ENCODE data around the gene TIMM13. TPM values are rescaled to one million over a fixed set of nuclear protein-coding genes. Genes with fewer than 3 reads are reported as not detected.

Gene TIMM13
- total and polyA plus RNA-seq, 10 of the 15 experiments (the other 5 are each of a cell fraction or from before 2014, with no cell fraction given) = 9.9 to 205 (median 63.6) TPM

DNA sequence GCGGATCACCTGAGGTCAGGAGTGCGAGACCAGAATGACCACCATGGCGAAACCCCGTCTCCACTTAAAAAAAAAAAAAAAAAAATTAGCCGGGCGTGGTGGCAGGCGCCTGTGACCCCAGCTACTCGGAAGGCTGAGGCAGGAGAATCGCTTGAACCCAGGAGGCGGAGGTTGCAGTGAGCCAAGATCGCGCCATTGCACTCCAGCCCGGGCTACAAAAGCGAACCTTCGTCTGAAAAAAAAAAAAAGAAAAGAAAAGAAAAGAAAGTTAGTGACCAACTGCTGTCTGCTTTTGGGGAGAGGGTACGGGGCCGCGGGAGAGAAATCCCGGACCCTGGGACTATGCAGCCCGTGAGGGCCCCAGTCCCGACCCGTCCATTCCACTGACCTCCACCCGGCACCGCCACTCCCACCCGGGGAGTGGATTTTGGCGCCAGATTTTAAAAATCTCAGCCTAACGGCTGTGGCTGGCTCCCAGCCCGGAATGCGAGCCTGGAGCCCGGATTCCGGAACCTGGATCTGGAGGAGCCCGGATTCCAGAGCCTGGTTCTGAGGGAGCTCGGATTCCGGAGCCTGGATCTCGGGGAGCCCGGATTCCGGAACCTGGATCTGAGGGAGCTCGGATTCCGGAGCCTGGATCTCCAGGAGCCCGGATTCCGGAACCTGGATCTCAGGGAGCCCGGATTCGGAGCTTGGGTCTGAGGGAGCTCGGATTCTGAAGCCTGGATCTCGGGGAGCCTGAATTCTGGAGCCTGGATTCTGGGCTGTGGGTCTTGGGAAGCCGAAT lies 35.4 kb upstream of the TIMM13 start:
- Histone ChIP-seq H3K27me3 (replicated peaks in 1 of 2; ENCODE audit: control insufficient read depth in 2 of 2, insufficient read depth in 2 of 2, low read length in 1 of 2) (no peaks in the 10 kb centered on the region), H3K9me3 (replicated peaks; ENCODE audit: control insufficient read depth, insufficient read depth, low read length) (no peaks in the 10 kb centered on the region), H3K9ac (ENCODE audit: control insufficient read depth, insufficient read depth, low read length) (peak overlapping the region; percentile 78), H4K20me1 (ENCODE audit: control insufficient read depth, insufficient read depth) (no peaks in the 10 kb centered on the region), H3K4me3 (peak overlapping the region; percentile 88), H3K27ac (ENCODE audit: control insufficient read depth, insufficient read depth) (peak overlapping the region; percentile 68), H3K79me2 (ENCODE audit: control insufficient read depth, insufficient read depth, low read length) (no peaks in the 10 kb centered on the region), H3K36me3 (ENCODE audit: control insufficient read depth in 2 of 2, insufficient read depth in 2 of 2, low read length in 1 of 2) (no peaks in the 10 kb centered on the region), H2AFZ (ENCODE audit: control insufficient read depth, low read depth, low read length) (no peak overlapping the region), H3K4me1 (ENCODE audit: control insufficient read depth, insufficient read depth, low read length) (no peaks in the 10 kb centered on the region; the same call in 1 of the 2 replicates), H3K4me2 (ENCODE audit: control insufficient read depth, insufficient read depth) (peak overlapping the region; percentile 93)
- BruUV-seq (replicated peaks) = TSS peak; percentile 78
- RAD21 ChIA-PET (ENCODE audit: unreplicated experiment) = interaction anchor here (0.7 to 1.7 kb wide), 2 partner anchors 10 to 13 kb away, joined by 3 to 7 read pairs; partner anchors contain the start of gene GADD45B
- SMC1A ChIA-PET (ENCODE audit: uncharacterized antibody, unreplicated experiment) = interaction anchor here (1.0 to 1.5 kb wide), 3 partner anchors 8 to 158 kb away, joined by 3 to 4 read pairs (median 4); partner anchors contain the start of gene GADD45B
- POLR2A ChIA-PET = interaction anchor here (0.6 to 1.4 kb wide), 2 partner anchors 13 to 160 kb away, joined by 3 read pairs; partner anchors contain the start of gene GADD45B
- FAIRE-seq = no peak
- DNase-seq (ENCODE audit: low read depth, low spot score) = no peak
- 70% methylated on average over 41 of the region's 46 CpGs for WGBS (ENCODE audit: insufficient coverage, insufficient replicate concordance, low lambda C conversion rate, missing lambda C conversion rate)
- no peak for TF ChIP-seq FOXK2 (IDR thresholded peaks at IDR 0.05)
- no peak for TF ChIP-seq ZNF207 (IDR thresholded peaks at IDR 0.05; ENCODE audit: borderline replicate concordance)
- TF ChIP-seq EP300 (IDR thresholded peaks at IDR 0.05; ENCODE audit: borderline replicate concordance in 1 of 2, control insufficient read depth in 1 of 2, low read depth in 2 of 2, low read length in 2 of 2) = no peak
- TF ChIP-seq, protein P1, sequence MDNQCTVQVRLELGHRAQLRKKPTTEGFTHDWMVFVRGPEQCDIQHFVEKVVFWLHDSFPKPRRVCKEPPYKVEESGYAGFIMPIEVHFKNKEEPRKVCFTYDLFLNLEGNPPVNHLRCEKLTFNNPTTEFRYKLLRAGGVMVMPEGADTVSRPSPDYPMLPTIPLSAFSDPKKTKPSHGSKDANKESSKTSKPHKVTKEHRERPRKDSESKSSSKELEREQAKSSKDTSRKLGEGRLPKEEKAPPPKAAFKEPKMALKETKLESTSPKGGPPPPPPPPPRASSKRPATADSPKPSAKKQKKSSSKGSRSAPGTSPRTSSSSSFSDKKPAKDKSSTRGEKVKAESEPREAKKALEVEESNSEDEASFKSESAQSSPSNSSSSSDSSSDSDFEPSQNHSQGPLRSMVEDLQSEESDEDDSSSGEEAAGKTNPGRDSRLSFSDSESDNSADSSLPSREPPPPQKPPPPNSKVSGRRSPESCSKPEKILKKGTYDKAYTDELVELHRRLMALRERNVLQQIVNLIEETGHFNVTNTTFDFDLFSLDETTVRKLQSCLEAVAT (IDR thresholded peaks at IDR 0.05) = 0 out of 2 replicates have a peak, but pooled peaks have one; percentile 52
- TF ChIP-seq IKZF1 (conservative IDR thresholded peaks at IDR 0.05) = peak; percentile 13
- TF ChIP-seq SUPT20H (IDR thresholded peaks at IDR 0.05; ENCODE audit: borderline replicate concordance, control insufficient read depth, low read depth, low read length) = no peak
- peak; percentile 26 to 35; a peak in 2 of 4 replicates for TF ChIP-seq IKZF2 (IDR thresholded peaks at IDR 0.05)
- no peak for TF ChIP-seq JUNB (IDR thresholded peaks at IDR 0.05)
- TF ChIP-seq, protein P2, sequence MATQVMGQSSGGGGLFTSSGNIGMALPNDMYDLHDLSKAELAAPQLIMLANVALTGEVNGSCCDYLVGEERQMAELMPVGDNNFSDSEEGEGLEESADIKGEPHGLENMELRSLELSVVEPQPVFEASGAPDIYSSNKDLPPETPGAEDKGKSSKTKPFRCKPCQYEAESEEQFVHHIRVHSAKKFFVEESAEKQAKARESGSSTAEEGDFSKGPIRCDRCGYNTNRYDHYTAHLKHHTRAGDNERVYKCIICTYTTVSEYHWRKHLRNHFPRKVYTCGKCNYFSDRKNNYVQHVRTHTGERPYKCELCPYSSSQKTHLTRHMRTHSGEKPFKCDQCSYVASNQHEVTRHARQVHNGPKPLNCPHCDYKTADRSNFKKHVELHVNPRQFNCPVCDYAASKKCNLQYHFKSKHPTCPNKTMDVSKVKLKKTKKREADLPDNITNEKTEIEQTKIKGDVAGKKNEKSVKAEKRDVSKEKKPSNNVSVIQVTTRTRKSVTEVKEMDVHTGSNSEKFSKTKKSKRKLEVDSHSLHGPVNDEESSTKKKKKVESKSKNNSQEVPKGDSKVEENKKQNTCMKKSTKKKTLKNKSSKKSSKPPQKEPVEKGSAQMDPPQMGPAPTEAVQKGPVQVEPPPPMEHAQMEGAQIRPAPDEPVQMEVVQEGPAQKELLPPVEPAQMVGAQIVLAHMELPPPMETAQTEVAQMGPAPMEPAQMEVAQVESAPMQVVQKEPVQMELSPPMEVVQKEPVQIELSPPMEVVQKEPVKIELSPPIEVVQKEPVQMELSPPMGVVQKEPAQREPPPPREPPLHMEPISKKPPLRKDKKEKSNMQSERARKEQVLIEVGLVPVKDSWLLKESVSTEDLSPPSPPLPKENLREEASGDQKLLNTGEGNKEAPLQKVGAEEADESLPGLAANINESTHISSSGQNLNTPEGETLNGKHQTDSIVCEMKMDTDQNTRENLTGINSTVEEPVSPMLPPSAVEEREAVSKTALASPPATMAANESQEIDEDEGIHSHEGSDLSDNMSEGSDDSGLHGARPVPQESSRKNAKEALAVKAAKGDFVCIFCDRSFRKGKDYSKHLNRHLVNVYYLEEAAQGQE (IDR thresholded peaks at IDR 0.05; ENCODE audit: low read depth, low read length) = no peak
- TF ChIP-seq EED (IDR thresholded peaks at IDR 0.05; ENCODE audit: low read depth) = peak; percentile 72
- TF ChIP-seq SMAD5 (IDR thresholded peaks at IDR 0.05; ENCODE audit: low read depth) = no peak
- in situ Hi-C loops (cut with MboI) (no loop called here), intact Hi-C loops (cut with micrococcal nuclease; ENCODE audit: unreplicated experiment) (loop anchor here (10.0 kb wide), 1 partner anchor 282 kb away; the partner anchor contains the start of gene SLC39A3)
- ATAC-seq = no peak
- CTCF ChIA-PET = interaction anchor here (0.6 to 1.4 kb wide), 3 partner anchors 13 to 190 kb away, joined by 3 to 4 read pairs (median 3); partner anchors contain the start of gene GADD45B
